GM19025 (cell line): ENCODE measurements around the gene ZSCAN23.
A peak's percentile ranks its signal among the peaks of the same experiment; 100 is the strongest.
"Not testable (repeated sequence)": the region's sequence is repeated elsewhere in the genome, so short reads cannot be mapped to it uniquely, and the experiment has no call there.

Experiments
- ATAC-seq: cut with Tn5 transposase; IDR thresholded peaks from one replicate; pipeline ENCODE4 v1.9.1; 2021; ENCODE audit warnings: mild to moderate bottlenecking, low read depth, moderate library complexity; ENCODE audit not compliant: unreplicated experiment

Gene ZSCAN23

DNA sequence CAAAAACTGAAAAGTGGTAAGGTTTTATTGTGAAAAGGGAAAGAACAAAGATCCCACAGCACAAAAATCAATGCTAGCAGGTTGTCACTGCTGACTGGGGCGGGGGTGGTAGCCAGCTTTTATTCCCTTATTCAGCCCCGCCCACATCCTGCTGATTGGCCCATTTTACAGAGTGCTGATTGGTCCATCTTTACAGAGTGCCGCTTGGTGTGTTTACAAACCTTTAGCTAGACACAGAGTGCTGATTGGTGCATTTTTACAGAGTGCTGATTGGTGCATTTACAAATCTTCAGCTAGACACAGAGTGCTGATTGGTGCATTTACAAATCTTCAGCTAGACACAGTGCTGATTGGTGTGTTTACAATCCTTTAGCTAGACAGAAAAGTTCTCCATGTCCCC lies 1.5 kb upstream of the ZSCAN23 start:
- not testable (repeated sequence) for ATAC-seq

DNA sequence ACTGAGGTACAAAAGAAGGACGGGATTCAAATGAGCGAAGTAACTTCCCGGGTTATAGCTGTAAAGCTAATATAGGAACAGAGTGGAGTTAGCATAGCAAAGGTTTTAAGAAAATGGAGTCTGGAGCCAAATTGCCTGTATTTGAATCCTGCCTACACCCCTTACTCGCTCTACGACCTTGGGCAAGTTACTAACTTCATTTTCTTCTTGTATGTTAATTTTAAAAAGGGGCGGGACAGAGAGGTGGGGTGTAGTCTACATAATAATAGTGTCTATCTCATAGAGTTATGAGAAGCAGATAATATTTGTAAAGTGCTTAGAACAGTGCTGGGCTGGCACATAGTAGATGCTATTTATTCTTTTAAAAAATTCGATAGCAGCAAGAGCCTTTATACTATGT lies 705 bp downstream of the ZSCAN23 start:
- no peak for ATAC-seq

DNA sequence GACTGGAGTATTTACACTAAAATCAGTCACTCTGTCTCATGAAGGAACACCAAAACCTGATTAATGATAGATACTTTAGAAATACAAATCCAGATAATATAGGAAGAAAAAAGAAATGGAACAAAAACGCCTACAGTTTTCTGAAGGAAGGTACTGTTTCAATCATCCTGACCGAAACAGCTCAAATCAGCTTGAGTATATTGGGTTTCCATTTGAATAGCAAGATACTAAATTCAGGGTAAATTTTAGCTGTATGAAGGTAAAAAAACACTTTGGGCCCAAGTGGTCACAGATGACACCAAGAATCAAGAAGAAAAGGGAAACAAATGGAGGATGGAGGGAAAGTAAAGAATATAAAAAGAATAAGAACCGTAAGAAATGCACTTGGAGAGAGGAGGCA lies 6.9 kb downstream of the ZSCAN23 start:
- ATAC-seq, result no peak

GRCh38 chr6:28433119-28433518 lies 10.2 kb downstream of the ZSCAN23 start:
- ATAC-seq, result no peak

DNA sequence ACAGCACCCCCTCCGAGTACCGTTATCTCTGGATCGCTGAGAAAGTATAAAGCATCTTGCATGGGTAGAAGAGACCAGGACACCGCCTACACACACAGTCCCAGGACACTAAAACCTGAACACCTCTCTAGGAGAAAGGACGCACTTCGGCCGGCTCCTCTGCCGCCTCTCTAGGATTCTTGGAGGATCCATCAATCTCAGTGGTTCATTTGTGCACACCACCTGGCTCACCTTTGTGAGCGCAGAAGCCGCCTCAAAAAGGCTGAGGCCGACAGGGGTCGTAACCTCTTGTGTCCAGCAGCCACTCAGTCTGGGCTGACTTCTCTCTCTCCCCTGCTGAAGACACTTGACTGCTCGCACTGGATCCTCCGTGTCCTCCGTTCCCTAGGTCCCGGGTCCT lies 13.5 kb downstream of the ZSCAN23 start:
- no peak for ATAC-seq

DNA sequence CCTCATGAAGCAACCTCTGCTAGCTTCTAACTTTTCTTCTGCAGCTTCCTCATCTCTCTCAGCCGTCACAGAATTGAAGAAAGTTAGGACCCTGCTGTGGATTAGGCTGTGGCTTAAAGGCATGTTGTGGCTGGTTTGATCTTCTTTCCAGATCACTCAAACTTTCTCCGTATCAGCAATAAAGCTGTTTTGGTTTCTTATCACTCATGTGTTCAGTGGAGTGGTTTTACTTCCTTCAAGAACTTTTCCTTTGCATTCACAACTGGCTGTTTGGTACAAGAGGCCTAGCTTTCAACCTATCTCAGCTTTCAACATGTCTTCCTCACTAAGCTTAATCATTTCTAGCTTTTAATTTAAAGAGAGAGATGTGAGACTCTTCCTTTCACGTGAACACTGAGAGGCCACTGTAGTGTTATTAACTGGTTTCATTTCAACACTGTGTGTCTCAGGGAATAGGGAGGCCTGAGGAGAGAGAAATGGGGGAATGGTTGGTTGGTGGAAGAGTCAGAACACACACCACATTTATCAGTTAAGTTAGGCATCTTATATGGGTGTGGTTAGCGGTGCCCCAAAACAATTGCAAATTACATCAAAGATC lies 17.2 kb downstream of the ZSCAN23 start:
- no peak for ATAC-seq

- ATAC-seq, result no peak
Observed at GRCh38 chr6:28424163-28424562, 19.1 kb downstream of the ZSCAN23 start.

GRCh38 chr6:28423546-28423945 lies 19.7 kb downstream of the ZSCAN23 start:
- ATAC-seq, result no peak

DNA sequence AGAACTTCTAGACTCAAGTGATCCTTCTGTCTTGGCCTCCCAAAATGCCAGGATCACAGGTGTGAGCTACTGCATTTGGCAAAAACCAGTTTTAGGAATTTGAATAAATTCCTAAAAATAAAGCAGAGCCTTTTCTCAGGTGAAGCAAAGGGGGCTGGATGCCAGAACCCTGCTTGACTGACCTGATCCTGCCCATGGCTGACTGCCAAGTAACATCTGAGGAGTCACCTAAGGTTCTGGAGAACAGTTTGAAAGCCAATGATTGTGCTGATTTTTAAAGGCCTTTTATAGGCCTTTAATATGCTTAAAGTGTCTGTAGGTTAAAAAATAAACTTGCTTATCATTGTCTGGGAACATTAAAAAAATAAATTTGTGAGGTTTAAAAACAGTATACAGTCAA lies 29.6 kb downstream of the ZSCAN23 start:
- ATAC-seq, result no peak

DNA sequence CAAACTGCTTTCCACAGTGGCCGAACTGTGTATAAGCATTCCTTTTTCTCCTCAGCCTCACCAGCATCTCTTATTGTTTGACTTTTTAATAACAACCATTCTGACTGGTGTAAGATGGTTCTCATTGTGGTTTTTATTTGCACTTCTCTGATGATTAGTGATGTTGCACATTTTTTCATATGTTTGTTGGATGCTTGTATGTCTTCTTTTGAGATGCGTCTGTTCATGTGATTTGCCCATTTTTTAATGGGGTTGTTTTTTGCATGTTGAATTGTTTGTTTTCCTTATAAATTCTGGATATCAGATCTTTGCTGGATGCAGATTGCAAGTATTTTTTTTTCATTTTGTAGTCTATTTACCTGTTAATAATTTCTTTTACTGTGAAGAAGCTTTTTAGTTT lies 32.5 kb downstream of the ZSCAN23 start:
- ATAC-seq, result no peak

DNA sequence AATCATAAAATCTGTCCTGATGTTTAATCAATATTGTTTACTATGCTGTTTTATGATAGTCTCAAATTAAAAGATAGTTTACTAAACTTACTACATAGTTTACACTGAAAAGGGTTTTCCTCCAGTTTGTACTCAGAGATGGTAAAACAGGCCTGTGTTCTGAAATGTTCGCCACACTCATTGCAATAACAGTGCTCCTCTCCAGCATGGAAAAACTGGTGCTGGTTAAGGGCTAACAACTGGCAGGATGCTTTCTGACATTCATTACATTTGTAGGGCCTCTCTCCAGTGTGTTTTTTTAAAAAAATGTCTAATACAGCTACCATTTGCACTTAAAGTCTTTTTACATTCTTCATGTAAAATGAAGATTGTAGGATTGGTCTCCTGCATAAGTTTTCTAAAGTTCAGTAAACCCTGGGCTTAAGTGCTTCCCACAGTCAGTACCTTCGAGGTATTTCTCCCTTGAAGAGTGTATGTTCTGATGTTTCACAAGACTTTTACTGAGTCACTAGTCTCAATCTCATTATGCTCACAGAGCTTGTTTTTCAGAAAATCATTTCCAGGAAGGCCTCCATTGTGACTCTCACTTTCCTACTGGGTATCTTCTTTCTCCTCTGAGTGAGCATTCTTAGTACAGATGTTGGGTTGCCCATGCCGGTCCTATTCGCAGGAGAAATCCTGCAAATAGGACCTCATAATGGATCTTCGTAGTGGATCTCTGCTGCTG lies 35.1 kb downstream of the ZSCAN23 start:
- no peak for ATAC-seq

DNA sequence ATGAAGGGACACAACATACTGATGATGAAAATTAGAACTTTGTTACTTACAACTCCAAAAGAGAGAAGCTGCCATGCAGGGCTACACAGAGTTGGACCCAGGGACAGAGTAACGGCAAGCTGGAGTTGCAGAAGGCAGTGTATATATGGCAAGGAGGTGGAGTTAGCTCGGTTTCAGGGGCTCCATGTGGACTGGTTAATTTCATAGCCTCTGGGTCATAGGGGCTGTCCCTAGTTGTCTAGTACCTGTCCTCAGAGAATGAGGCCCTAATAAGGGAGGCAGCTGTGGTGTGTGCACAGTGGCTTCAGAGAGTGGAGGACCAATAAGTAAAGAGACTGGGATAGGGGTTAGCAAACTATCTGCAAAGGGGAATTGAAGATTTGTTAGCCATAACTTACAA lies 35.9 kb downstream of the ZSCAN23 start:
- no peak for ATAC-seq

DNA sequence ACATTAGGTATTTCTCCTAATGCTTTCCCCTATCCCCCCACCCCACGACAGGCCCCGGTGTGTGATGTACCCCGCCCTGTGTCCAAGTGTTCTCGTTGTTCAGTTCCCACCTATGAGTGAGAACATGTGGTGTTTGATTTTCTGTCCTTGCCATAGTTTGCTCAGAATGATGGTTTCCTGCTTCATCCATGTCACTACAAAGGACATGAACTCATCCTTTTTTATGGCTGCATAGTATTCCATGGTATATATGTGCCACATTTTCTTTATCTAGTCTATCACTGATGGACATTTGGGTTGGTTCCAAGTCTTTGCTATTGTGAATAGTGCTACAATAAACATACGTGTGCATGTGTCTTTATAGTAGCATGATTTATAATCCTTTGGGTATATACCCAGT lies 39.4 kb downstream of the ZSCAN23 start:
- not testable (repeated sequence) for ATAC-seq

GRCh38 chr6:28402197-28402596 lies 41.1 kb downstream of the ZSCAN23 start:
- no peak for ATAC-seq

DNA sequence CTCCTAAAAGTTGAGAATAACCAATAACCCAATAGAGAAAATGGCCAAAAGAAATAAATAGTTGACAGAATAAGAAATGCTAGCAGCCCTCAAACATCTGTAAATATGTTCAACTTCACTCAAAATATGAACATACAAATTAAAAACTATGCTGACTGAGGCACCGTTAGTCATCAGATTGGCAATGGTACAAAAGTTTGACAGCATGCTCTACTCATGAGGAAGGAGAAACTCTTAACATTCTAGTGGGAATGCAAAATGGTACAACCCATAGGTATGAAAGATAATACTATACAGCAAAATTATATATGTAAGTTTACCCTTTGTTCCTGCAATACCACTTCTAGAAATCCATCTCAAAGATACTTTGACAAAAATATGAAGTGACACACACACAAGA lies 42.1 kb downstream of the ZSCAN23 start:
- no peak for ATAC-seq

GRCh38 chr6:28400122-28400451 lies 43.2 kb downstream of the ZSCAN23 start:
- no peak for ATAC-seq

DNA sequence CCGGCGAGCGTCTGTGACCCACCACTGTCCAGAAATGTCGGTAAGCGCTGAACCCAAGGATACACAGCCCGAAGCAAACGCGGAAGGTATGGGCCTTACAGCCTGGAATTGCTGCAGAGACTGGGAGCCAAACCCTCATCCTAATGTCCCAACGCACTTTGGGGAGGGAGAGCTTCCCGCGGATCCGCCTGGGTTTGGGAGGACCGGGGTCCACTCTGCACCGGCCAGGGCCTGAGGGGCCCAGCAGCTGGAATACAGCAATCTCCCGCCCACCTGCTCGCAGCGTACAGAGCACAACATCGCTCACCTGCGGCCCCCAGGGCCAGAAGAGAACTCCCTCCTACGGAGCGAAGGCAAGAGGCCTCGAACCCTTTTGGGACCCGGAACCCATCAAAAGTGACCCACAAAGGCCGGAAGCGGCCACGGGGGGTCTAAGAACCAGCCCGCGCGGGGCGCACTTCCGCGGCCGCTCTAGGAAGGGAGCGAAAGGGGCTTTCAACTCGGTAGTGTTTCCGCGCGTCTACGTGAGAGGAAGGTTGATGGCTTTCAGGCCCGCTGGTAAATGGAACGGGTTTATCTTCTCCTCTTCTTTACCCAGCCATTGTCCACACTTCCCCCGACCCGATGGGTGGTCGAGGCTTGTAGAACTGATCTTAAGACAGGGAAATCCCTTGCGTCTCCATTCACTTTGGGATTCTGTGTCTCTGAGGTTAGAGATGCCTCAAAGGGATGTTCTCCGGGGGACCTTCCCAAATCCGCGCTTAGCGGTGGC lies 43.8 kb downstream of the ZSCAN23 start, which contains the start of gene ZSCAN12:
Gene ZSCAN12, minus strand, starts transcription at position 398 of the 772 bp plus-strand sequence. CDS start 1,342 bp downstream, outside the sequence.
- peak; percentile 82 for ATAC-seq

GRCh38 chr6:28395918-28396317 lies 47.4 kb downstream of the ZSCAN23 start:
- no peak for ATAC-seq

GRCh38 chr6:28393912-28394662 lies 49.2 kb downstream of the ZSCAN23 start:
- ATAC-seq, result no peak

DNA sequence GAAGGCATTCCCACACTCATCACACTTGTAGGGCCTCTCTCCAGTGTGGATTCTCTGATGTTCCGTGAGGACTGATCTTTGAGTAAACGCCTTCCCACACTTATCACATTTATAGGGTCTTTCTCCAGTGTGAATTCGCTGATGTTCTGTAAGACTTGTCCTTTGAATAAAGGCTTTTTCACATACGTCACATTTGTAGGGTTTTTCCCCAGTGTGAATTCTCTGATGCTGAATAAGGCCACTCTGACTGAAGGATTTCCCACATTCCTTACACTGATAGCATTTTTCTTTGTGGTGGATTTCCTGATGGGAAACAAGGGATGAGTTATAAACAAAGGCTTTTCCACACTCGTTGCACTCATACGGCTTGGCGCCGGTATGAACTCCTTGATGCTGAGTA lies 52.6 kb downstream of the ZSCAN23 start:
- no peak for ATAC-seq

- no peak for ATAC-seq
Observed at GRCh38 chr6:28384143-28384533, 59.2 kb downstream of the ZSCAN23 start.
